Thyroid gland (tissue), 4 donors: ENCODE measurements around the gene PRSS33. TPM values are rescaled to one million over a fixed set of nuclear protein-coding genes. Genes with fewer than 3 reads are reported as not detected.

Experiments
- DNase-seq, 2 donors: peaks; one replicate each; pipeline ENCODE4 v3.0.0-alpha.2; 2019
- H3K27ac ChIP-seq, 3 donors: fragments of 200-600 bp; sonication (generic); 1 replicate in 2 of 3; 2 replicates in 1 of 3; pipeline ENCODE4 v1.5.1; 2016 to 2019; ENCODE audit warnings: mild to moderate bottlenecking in 1 of 3, moderate library complexity in 1 of 3
- H3K27me3 ChIP-seq: fragments of 200-600 bp; sonication (generic); one replicate; pipeline ENCODE4 v1.5.1; 2019
- H3K36me3 ChIP-seq, 2 donors: fragments of 200-600 bp; sonication (generic); one replicate each; pipeline ENCODE4 v1.5.1; 2016 to 2019
- H3K4me1 ChIP-seq, 2 donors: fragments of 200-600 bp; sonication (generic); one replicate each; pipeline ENCODE4 v1.5.1; 2017 to 2019
- H3K4me3 ChIP-seq, 3 donors: fragments of 200-600 bp; sonication (generic); replicated peaks in 1 of 3; 1 replicate in 2 of 3; 2 replicates in 1 of 3; pipeline ENCODE4 v1.5.1; 2016; ENCODE audit warnings: mild to moderate bottlenecking in 1 of 3
- H3K9me3 ChIP-seq: fragments of 200-600 bp; sonication (generic); one replicate; pipeline ENCODE4 v1.5.1; 2017
- POLR2A ChIP-seq, 2 donors: fragments of 450-650 bp; IDR thresholded peaks; one replicate each; pipeline ENCODE4 v1.6.1; 2017; ENCODE audit warnings: antibody characterized with exemption in 2 of 2, mild to moderate bottlenecking in 2 of 2, moderate library complexity in 1 of 2
- WGBS, 2 donors: methylation state at CpG; one replicate each; pipeline ENCODE4 v1.1.5; 2017; 5-methylcytosine and 5-hydroxymethylcytosine counted together
- intact Hi-C: fragments of 100-400 bp; cut with DNase I; formaldehyde crosslinking; loops from one replicate; pipeline ENCODE4 v1.15.1; 2023
- total RNA-seq, 4 donors: library from RNA; depleted of rRNA; stranded (reverse); fragments of >200 nt; gene quantifications; one replicate each; pipeline ENCODE4 v1.2.3, GENCODE V29; 2016
- TF ChIP-seq, protein P1 (sequence below), 6 experiments: fragments of 200-600 bp in 3 of 6; fragments of 450-650 bp in 3 of 6; sonication (generic) in 3 of 6; IDR thresholded peaks; one replicate each; pipeline ENCODE4 v1.5.1; 2016 to 2019; ENCODE audit warnings: antibody characterized with exemption in 6 of 6, mild to moderate bottlenecking in 2 of 6, inconsistent platforms in 1 of 6, moderate library complexity in 1 of 6

PRSS33 gene
- total RNA-seq, 4 donors from 2014 or later: not detected

DNA sequence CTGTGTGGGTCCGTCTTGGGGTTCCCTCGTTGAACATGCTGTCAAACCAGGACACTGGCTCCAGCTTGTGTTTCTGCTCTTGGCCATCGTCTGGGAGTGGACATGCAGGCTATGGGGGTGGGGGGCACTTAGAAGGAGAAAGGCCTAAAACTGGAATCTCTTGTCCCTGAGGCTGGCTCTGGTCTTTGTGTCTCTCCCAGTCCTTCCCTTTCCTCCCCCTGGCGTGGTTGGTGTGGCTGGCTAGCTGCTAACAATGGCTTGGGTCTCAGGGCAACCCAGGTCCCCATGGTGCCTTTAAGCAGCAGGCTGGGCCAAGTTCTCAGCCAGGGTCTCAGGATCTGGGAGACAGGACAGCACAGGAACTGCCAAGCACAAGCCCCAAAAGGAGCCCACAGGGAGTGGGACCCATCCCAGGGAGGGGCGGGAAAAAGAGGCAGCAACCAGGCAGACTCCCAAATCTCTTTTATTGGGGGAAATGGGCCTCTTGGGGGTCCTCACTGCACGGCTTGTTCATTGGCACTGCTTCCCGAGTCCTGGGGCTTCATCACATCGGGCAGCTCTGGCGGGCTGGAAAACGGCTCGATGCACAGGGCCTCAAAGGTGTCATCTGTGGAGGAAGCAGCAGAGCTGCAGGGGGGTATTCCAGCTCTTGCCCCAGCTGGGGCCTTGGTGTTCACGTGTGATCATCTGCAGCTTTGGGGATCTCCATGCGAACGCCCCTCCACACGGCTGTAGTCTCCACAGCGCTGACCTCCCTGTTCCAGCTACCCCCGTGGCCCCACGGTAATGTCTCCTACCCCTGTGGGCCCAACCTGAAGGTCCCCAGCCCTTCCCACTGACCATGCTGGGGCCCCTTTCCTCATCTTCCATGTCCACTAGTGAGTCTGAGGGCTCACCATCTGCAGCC, 15.6 kb downstream of the PRSS33 start:
- intact Hi-C loops: no loop called here
- no peak overlapping the region for H3K27ac ChIP-seq
- H3K4me3 ChIP-seq: no peak overlapping the region
- 78% methylated on average over 18 of the region's 18 CpGs for WGBS, 2 donors
- H3K9me3 ChIP-seq: no peaks in the 10 kb centered on the region
- no peaks in the 10 kb centered on the region for H3K27me3 ChIP-seq
- H3K36me3 ChIP-seq: peaks cover 66 to 71% of the 10 kb centered on the region in 2 donors
- peaks cover 9% of the 10 kb centered on the region in 2 donors for H3K4me1 ChIP-seq
- DNase-seq: no peak
- TF ChIP-seq, protein P1, sequence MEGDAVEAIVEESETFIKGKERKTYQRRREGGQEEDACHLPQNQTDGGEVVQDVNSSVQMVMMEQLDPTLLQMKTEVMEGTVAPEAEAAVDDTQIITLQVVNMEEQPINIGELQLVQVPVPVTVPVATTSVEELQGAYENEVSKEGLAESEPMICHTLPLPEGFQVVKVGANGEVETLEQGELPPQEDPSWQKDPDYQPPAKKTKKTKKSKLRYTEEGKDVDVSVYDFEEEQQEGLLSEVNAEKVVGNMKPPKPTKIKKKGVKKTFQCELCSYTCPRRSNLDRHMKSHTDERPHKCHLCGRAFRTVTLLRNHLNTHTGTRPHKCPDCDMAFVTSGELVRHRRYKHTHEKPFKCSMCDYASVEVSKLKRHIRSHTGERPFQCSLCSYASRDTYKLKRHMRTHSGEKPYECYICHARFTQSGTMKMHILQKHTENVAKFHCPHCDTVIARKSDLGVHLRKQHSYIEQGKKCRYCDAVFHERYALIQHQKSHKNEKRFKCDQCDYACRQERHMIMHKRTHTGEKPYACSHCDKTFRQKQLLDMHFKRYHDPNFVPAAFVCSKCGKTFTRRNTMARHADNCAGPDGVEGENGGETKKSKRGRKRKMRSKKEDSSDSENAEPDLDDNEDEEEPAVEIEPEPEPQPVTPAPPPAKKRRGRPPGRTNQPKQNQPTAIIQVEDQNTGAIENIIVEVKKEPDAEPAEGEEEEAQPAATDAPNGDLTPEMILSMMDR (IDR thresholded peaks at IDR 0.05): no peak
- no peak for TF ChIP-seq POLR2A (IDR thresholded peaks at IDR 0.05)

DNA sequence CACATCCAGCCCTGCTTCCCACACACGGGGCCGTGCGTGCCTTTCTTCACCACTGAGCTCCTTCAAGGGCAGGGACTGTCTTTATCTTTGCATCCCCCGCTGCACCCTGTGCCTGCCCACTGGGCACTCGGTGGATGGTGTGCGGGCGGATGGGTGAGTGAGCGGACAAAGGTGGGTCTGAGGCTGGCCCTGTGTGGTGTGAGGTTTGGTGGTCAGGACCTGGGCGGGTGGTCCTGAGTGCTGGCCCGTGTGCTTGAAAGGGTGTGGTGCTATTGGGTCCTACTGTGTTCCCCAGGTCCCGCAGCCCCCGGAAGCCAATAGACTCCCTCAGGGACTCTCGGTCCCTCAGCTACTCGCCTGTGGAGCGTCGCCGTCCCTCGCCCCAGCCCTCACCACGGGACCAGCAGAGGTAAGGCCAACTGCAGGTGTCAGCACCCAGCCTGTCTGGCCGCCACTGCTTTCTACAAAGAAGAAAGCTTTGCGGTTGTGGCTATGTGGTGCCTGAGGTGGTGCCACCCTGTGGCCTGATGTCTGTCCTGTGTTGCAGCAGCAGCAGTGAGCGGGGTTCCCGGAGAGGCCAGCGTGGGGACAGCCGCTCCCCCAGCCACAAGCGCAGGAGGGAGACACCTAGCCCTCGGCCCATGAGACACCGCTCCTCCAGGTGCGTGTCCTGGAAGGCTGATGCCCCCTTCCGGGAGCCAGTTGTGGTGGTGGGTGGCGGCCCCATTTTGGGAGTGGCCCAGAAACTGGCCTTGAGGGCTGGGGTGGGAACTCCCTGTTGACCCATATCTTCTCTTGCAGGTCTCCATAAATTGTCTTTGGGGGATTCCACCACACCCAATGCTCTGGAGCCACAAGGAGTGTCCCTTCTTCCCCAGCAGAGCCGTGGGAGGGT, 17.1 kb downstream of the PRSS33 start:
- H3K4me1 ChIP-seq: no peaks in the 10 kb centered on the region
- H3K27ac ChIP-seq: no peak overlapping the region
- WGBS, 2 donors: 86 to 88% methylated on average over 19 to 25 of the region's 32 CpGs
- H3K36me3 ChIP-seq: peaks cover 81 to 86% of the 10 kb centered on the region in 2 donors
- no peak for DNase-seq
- H3K9me3 ChIP-seq: no peaks in the 10 kb centered on the region
- intact Hi-C loops: no loop called here
- no peak overlapping the region for H3K4me3 ChIP-seq
- TF ChIP-seq, protein P1 (IDR thresholded peaks at IDR 0.05): no peak
- no peak for TF ChIP-seq POLR2A (IDR thresholded peaks at IDR 0.05)
- H3K27me3 ChIP-seq: no peaks in the 10 kb centered on the region

DNA sequence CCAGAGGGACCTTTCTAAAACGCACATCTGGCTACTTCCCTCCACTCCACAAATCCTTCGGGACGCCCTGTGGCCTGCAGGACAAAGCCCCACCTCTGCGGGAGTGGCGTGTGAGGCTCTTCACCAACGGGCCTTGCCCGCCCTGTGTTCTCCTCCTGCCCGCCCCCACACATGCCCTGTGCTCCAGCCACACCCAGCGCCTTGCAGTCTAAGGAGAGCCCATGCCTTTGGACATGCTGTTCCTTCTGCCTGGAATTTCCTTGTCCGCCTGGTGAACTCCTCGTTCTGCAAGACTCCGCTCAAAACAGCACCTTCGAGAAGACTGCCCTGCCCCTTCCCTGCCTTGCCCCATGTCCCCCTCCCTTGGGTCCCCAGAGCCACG, 17.7 kb downstream of the PRSS33 start:
- H3K36me3 ChIP-seq: peaks cover 84 to 90% of the 10 kb centered on the region in 2 donors
- TF ChIP-seq POLR2A (IDR thresholded peaks at IDR 0.05): no peak
- TF ChIP-seq, protein P1 (IDR thresholded peaks at IDR 0.05): no peak
- no peaks in the 10 kb centered on the region for H3K27me3 ChIP-seq
- no peak overlapping the region for H3K4me3 ChIP-seq
- no peak overlapping the region for H3K27ac ChIP-seq
- H3K4me1 ChIP-seq: no peaks in the 10 kb centered on the region
- 81 to 84% methylated on average over 14 of the region's 14 CpGs for WGBS, 2 donors
- no peak for DNase-seq
- intact Hi-C loops: no loop called here
- H3K9me3 ChIP-seq: no peaks in the 10 kb centered on the region

DNA sequence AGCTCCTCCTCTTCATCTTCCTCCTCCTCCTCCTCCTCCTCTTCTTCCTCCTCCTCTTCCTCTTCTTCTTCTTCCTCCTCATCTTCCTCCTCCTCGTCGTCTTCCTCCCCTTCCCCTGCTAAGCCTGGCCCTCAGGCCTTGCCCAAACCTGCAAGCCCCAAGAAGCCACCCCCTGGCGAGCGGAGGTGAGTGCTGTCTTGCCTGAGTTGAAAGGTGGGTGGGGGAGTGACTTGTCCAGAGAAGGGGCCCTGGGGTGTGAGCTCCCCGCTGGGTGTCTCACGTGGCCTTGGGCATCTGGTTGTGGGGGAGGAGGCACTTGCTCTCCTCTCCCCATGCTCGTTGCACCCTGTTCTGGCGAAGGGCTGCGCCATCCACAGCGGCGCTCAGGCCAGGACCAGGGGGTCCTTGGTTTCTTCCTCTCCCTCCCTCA, 18.2 kb downstream of the PRSS33 start:
- H3K36me3 ChIP-seq: peaks cover 84 to 90% of the 10 kb centered on the region in 2 donors
- 89 to 92% methylated on average over 11 of the region's 11 CpGs for WGBS, 2 donors
- intact Hi-C loops: no loop called here
- no peak for TF ChIP-seq POLR2A (IDR thresholded peaks at IDR 0.05)
- TF ChIP-seq, protein P1 (IDR thresholded peaks at IDR 0.05): no peak
- no peak for DNase-seq
- no peaks in the 10 kb centered on the region for H3K27me3 ChIP-seq
- no peak overlapping the region for H3K27ac ChIP-seq
- H3K4me3 ChIP-seq: no peak overlapping the region
- H3K9me3 ChIP-seq: no peaks in the 10 kb centered on the region
- no peaks in the 10 kb centered on the region for H3K4me1 ChIP-seq
